Endodermal cell (in vitro differentiated cells): ENCODE measurements around the gene ZNF804A. TPM values are rescaled to one million over a fixed set of nuclear protein-coding genes. Genes with fewer than 3 reads are reported as not detected.
A peak's percentile ranks its signal among the peaks of the same experiment; 100 is the strongest.

ENCODE experiments used
- DNase-seq: peaks from one replicate; pipeline ENCODE4 v3.0.0-alpha.2; 2017
- H3K27ac ChIP-seq: 2 replicates; pipeline ENCODE4 v1.5.1; 2013; ENCODE audit warnings: mild to moderate bottlenecking, low read depth, low read length, moderate library complexity
- H3K27me3 ChIP-seq: 2 replicates; pipeline ENCODE4 v1.6.1; 2013; ENCODE audit warnings: mild to moderate bottlenecking, low read length, moderate library complexity; ENCODE audit not compliant: insufficient read depth, control insufficient read depth, poor library complexity, severe bottlenecking
- H3K36me3 ChIP-seq: 2 replicates; pipeline ENCODE4 v1.7.0; 2013; ENCODE audit warnings: mild to moderate bottlenecking, low read length, moderate library complexity; ENCODE audit not compliant: control insufficient read depth, insufficient read depth
- H3K4me1 ChIP-seq: one replicate; pipeline ENCODE4 v1.7.0; 2013; ENCODE audit warnings: low read length; ENCODE audit not compliant: control insufficient read depth, insufficient read depth
- H3K4me3 ChIP-seq: 2 replicates; pipeline ENCODE4 v1.5.1; 2013; ENCODE audit warnings: mild to moderate bottlenecking, low read length, moderate library complexity
- H3K9ac ChIP-seq: 2 replicates; pipeline ENCODE4 v1.6.1; 2013; ENCODE audit warnings: mild to moderate bottlenecking, low read length, moderate library complexity; ENCODE audit not compliant: poor library complexity, severe bottlenecking; ENCODE audit errors: extremely low read depth
- H3K9me3 ChIP-seq: 2 replicates; pipeline ENCODE4 v1.6.1; 2013; ENCODE audit warnings: mild to moderate bottlenecking, low read length, moderate library complexity; ENCODE audit not compliant: control insufficient read depth
- H3K27ac Mint-ChIP-seq: 2 replicates; pipeline ENCODE4 v1.8.0; 2020; ENCODE audit warnings: mixed read lengths
- H3K27me3 Mint-ChIP-seq: 2 replicates; pipeline ENCODE4 v1.8.0; 2021; ENCODE audit warnings: mild to moderate bottlenecking, mixed read lengths; ENCODE audit not compliant: insufficient read depth
- H3K36me3 Mint-ChIP-seq: 2 replicates; pipeline ENCODE4 v1.8.0; 2020; ENCODE audit warnings: low read depth, mixed read lengths
- H3K4me1 Mint-ChIP-seq: 2 replicates; pipeline ENCODE4 v1.8.0; 2020; ENCODE audit warnings: mixed read lengths
- H3K4me3 Mint-ChIP-seq: 2 replicates; pipeline ENCODE4 v1.8.0; 2020; ENCODE audit warnings: mild to moderate bottlenecking, moderate library complexity, mixed read lengths
- H3K9me3 Mint-ChIP-seq: 2 replicates; pipeline ENCODE4 v1.8.0; 2020; ENCODE audit warnings: mild to moderate bottlenecking, mixed read lengths
- CTCF ChIP-seq: fragments of 200-600 bp; sonication (generic); conservative IDR thresholded peaks from 2 replicates; pipeline ENCODE4 v1.5.0; 2021; ENCODE audit warnings: antibody characterized with exemption, mild to moderate bottlenecking
- WGBS, 2 experiments: methylation state at CpG; one replicate each; pipeline versions ENCODE4 v1.1.5 to v1.1.7; 2013; ENCODE audit warnings: missing lambda C conversion rate in 2 of 2, mixed read lengths in 1 of 2; ENCODE audit not compliant: insufficient coverage in 1 of 2, insufficient read length in 1 of 2; 5-methylcytosine and 5-hydroxymethylcytosine counted together
- total RNA-seq, 2 donors: library from RNA; stranded (reverse); fragmentation: NEBNext Ultra II Directional in 1 of 2; extraction: Animal tissue kit (Norgen Biotek cat#: 25700) in 1 of 2; gene quantifications; 2 replicates in 1 of 2; 3 replicates in 1 of 2; pipeline ENCODE4 v1.2.1, GENCODE V29; 2021

Gene ZNF804A
- total RNA-seq, 2 donors from 2014 or later, result 0.15 TPM; not detected in 1

GRCh38 chr2:184598002-184598315 lies 370 bp upstream of the ZNF804A start:
- Histone ChIP-seq H3K27me3 (peaks cover 40% of the 10 kb centered on the region), H3K4me3 (peak overlapping the region; percentile 79), H3K9me3 (no peaks in the 10 kb centered on the region), H3K4me1 (no peaks in the 10 kb centered on the region), H3K27ac (no peak overlapping the region), H3K9ac (peak overlapping the region; percentile 6), H3K36me3 (no peaks in the 10 kb centered on the region)
- Mint-ChIP-seq H3K27me3 (peaks cover 33% of the 10 kb centered on the region), H3K4me1 (peaks cover 11% of the 10 kb centered on the region), H3K36me3 (no peaks in the 10 kb centered on the region), H3K27ac (no peak overlapping the region), H3K9me3 (no peaks in the 10 kb centered on the region), H3K4me3 (peak overlapping the region; percentile 54)
- no peak for DNase-seq
- no peak for TF ChIP-seq CTCF
- 3% methylated on average over 18 of the region's 19 CpGs; no CpG with 5 or more reads in 1 of the 2 experiments for WGBS, 2 experiments

GRCh38 chr2:184599054-184599871 lies 934 bp downstream of the ZNF804A start:
- H3K9me3 Mint-ChIP-seq, result no peaks in the 10 kb centered on the region
- Histone ChIP-seq H3K9me3 (no peaks in the 10 kb centered on the region), H3K36me3 (no peaks in the 10 kb centered on the region), H3K4me3 (peak overlapping the region; percentile 79), H3K27me3 (peaks cover 40% of the 10 kb centered on the region), H3K4me1 (no peaks in the 10 kb centered on the region), H3K27ac (no peak overlapping the region), H3K9ac (no peak overlapping the region)
- peaks cover 11% of the 10 kb centered on the region for H3K4me1 Mint-ChIP-seq
- H3K4me3 Mint-ChIP-seq, result peak overlapping the region; percentile 54
- peak; percentile 54 for DNase-seq
- H3K36me3 Mint-ChIP-seq, result no peaks in the 10 kb centered on the region
- 62 to 88% methylated on average over 1 to 7 of the region's 7 CpGs for WGBS, 2 experiments
- H3K27me3 Mint-ChIP-seq, result peaks cover 33% of the 10 kb centered on the region
- H3K27ac Mint-ChIP-seq, result no peak overlapping the region
- no peak for TF ChIP-seq CTCF

- Histone ChIP-seq H3K9ac (no peak overlapping the region), H3K36me3 (no peaks in the 10 kb centered on the region), H3K4me1 (no peaks in the 10 kb centered on the region), H3K9me3 (no peaks in the 10 kb centered on the region), H3K27me3 (peaks cover 40% of the 10 kb centered on the region), H3K27ac (no peak overlapping the region), H3K4me3 (no peak overlapping the region)
- TF ChIP-seq CTCF, result no peak
- Mint-ChIP-seq H3K9me3 (no peaks in the 10 kb centered on the region), H3K27me3 (peaks cover 33% of the 10 kb centered on the region), H3K4me3 (no peak overlapping the region), H3K4me1 (peaks cover 11% of the 10 kb centered on the region), H3K36me3 (no peaks in the 10 kb centered on the region), H3K27ac (no peak overlapping the region)
- DNase-seq, result no peak
- 100% methylated on average over 2 of the region's 2 CpGs; no CpG with 5 or more reads in 1 of the 2 experiments for WGBS, 2 experiments
These were observed 1.5 kb downstream of the ZNF804A start for GRCh38 chr2:184599872-184600222.
